ENCODE data around the gene CTNNBL1. TPM values are rescaled to one million over a fixed set of nuclear protein-coding genes. Genes with fewer than 3 reads are reported as not detected.

Gene CTNNBL1
- polyA plus RNA-seq, 4 donors, result 36.2 to 66.5 (median 50.1) TPM

DNA sequence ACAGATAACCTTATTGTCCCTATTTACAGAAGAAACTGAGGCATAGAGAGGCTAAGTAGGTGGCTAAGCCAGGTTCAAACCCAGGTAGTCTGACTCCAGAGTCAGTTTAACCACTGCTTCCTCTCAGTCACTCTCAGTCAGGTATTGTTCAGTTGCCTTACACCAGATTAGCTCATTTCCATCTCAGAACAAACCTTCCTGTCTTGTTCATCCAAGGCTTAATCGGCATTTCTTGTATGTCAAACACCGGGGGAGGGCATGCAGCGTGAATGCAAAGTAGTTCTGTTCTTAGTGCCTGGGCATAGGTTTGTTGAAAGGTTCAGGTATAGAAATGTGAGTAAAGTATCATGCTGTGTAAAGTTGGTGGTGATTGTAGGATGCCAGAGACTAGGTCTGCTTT lies 51.7 kb downstream of the CTNNBL1 start:
- FAIRE-seq (no peak), DNase-seq (no peak)
- no peaks in the 10 kb centered on the region for H3K27me3 ChIP-seq (ENCODE audit: control insufficient read depth in 3 of 3, insufficient read depth in 3 of 3, low read length in 3 of 3)
- WGBS, 3 donors, result 72 to 90% (median 86%) methylated on average over 3 of the region's 3 CpGs
- no peak overlapping the region for H3K27ac ChIP-seq (ENCODE audit: low read depth in 1 of 3, low read length in 2 of 3)
- no peak overlapping the region for H3K4me3 ChIP-seq (ENCODE audit: low read depth in 1 of 3, low read length in 3 of 3)
- peaks cover 0 to 3% (median 0%) of the 10 kb centered on the region in 3 donors for H3K4me1 ChIP-seq (ENCODE audit: control insufficient read depth in 3 of 3, insufficient read depth in 2 of 3, low read depth in 1 of 3, low read length in 2 of 3)
- H3K36me3 ChIP-seq (ENCODE audit: control insufficient read depth in 3 of 3, insufficient read depth in 2 of 3, low read depth in 1 of 3, low read length in 3 of 3), result peaks cover 3 to 23% (median 8%) of the 10 kb centered on the region in 3 donors
- H3K9me3 ChIP-seq (ENCODE audit: control insufficient read depth in 2 of 2, insufficient read depth in 1 of 2, low read depth in 1 of 2, low read length in 1 of 2), result no peaks in the 10 kb centered on the region

DNA sequence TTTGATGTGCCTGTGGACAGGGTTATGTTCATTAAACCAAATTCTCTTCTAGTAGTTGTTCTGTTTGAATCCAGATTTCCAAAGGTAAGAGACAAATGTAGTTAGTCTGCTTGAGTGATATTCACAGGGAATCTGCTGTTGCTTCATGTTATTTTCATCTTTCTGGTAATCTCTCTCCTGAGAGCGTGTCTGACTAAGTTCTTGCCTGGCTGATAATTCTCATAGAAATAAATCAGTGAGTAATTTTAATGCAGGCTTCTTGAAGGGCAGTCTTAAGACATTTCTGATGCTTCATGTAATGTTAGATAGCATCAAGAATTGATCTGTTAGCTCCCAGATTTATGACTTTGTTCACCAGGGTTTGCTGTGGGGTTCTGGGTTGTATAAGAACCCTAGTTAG lies 54.2 kb downstream of the CTNNBL1 start:
- no peak for DNase-seq

DNA sequence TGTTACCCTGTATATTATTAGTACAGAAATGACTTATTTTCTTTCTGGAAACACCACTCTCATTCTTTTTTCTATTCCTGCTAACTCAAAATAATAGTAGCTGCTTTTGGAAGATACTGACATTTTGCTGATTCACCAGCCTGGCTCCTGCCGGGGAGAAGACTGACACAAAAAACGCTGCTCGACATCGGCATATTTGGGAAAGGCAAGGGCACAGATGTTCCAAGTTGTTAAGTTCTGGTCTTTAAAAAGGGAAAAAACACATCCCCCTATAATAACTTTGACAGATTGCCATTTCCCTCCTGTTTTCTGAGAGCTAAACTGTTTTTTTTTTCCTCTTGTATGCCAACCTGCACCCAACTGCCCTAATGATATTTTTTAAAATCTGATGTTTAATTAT lies 55.4 kb downstream of the CTNNBL1 start:
- no peak for DNase-seq
- no peak overlapping the region for H3K27ac ChIP-seq (ENCODE audit: low read depth in 1 of 3, low read length in 2 of 3)

More for the DNA sequence above, 54.2 kb downstream of the CTNNBL1 start:
- Histone ChIP-seq H3K27ac (ENCODE audit: low read depth in 1 of 3, low read length in 2 of 3) (no peak overlapping the region), H3K36me3 (ENCODE audit: control insufficient read depth in 3 of 3, insufficient read depth in 2 of 3, low read depth in 1 of 3, low read length in 3 of 3) (peaks cover 3 to 25% (median 8%) of the 10 kb centered on the region in 3 donors), H3K4me1 (ENCODE audit: control insufficient read depth in 3 of 3, insufficient read depth in 2 of 3, low read depth in 1 of 3, low read length in 2 of 3) (peaks cover 0 to 3% (median 0%) of the 10 kb centered on the region in 3 donors), H3K27me3 (ENCODE audit: control insufficient read depth in 3 of 3, insufficient read depth in 3 of 3, low read length in 3 of 3) (no peaks in the 10 kb centered on the region), H3K9me3 (ENCODE audit: control insufficient read depth in 2 of 2, insufficient read depth in 1 of 2, low read depth in 1 of 2, low read length in 1 of 2) (no peaks in the 10 kb centered on the region), H3K4me3 (ENCODE audit: low read depth in 1 of 3, low read length in 3 of 3) (no peak overlapping the region)
- no peak for FAIRE-seq
- 100% methylated on average over 1 of the region's 1 CpG for WGBS, 3 donors

DNA sequence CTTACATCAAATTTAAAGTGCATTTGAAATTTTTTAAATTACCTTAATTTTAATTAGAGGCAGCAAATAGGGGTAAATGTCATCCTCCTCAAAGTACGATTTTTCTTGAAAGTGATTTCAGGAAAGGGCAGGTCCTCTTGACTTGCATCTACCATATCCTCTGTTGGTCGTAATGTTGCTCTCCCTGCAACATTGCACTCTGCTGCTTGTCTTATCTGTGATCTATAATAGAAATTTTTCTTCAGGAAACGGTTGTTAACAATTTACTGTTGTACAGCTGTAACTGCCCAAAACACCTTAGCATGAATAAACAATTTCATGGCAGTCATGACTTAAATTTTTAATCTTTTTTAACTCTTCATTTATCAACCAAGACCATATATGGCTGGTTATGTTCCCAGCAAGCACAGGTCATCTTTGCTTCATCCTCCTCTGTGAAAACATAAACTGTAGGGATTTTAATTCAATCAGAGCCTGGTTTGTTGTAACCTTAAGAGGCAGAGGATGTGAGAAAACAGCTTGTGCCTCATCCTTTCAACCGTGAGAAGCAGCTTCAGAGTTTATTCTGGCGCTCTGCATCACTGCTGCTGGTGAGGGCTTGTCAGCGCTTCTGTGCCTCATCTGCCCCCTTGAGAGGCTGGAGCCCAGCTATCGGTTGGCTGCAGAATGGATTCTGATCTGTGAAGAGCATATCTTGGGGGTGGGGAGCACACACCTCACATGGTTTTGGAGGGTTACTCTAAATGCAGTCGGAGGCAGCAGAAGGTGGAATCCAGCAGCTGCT lies 56.0 kb downstream of the CTNNBL1 start:
- H3K27me3 ChIP-seq (ENCODE audit: control insufficient read depth in 3 of 3, insufficient read depth in 3 of 3, low read length in 3 of 3), result no peaks in the 10 kb centered on the region
- H3K4me1 ChIP-seq (ENCODE audit: control insufficient read depth in 3 of 3, insufficient read depth in 2 of 3, low read depth in 1 of 3, low read length in 2 of 3), result no peaks in the 10 kb centered on the region
- no peaks in the 10 kb centered on the region for H3K9me3 ChIP-seq (ENCODE audit: control insufficient read depth in 2 of 2, insufficient read depth in 1 of 2, low read depth in 1 of 2, low read length in 1 of 2)
- H3K27ac ChIP-seq (ENCODE audit: low read depth in 1 of 3, low read length in 2 of 3), result no peak overlapping the region
- H3K4me3 ChIP-seq (ENCODE audit: low read depth in 1 of 3, low read length in 3 of 3), result no peak overlapping the region
- FAIRE-seq (no peak), DNase-seq (no peak)
- peaks cover 3 to 25% (median 8%) of the 10 kb centered on the region in 3 donors for H3K36me3 ChIP-seq (ENCODE audit: control insufficient read depth in 3 of 3, insufficient read depth in 2 of 3, low read depth in 1 of 3, low read length in 3 of 3)
- WGBS, 3 donors, result 73 to 88% (median 85%) methylated on average over 8 of the region's 8 CpGs

More for the DNA sequence above, 55.4 kb downstream of the CTNNBL1 start:
- H3K27me3 ChIP-seq (ENCODE audit: control insufficient read depth in 3 of 3, insufficient read depth in 3 of 3, low read length in 3 of 3), result no peaks in the 10 kb centered on the region
- no peak for FAIRE-seq
- no peak overlapping the region for H3K4me3 ChIP-seq (ENCODE audit: low read depth in 1 of 3, low read length in 3 of 3)
- H3K4me1 ChIP-seq (ENCODE audit: control insufficient read depth in 3 of 3, insufficient read depth in 2 of 3, low read depth in 1 of 3, low read length in 2 of 3), result peaks cover 0 to 3% (median 0%) of the 10 kb centered on the region in 3 donors
- no peaks in the 10 kb centered on the region for H3K9me3 ChIP-seq (ENCODE audit: control insufficient read depth in 2 of 2, insufficient read depth in 1 of 2, low read depth in 1 of 2, low read length in 1 of 2)
- H3K36me3 ChIP-seq (ENCODE audit: control insufficient read depth in 3 of 3, insufficient read depth in 2 of 3, low read depth in 1 of 3, low read length in 3 of 3), result peaks cover 3 to 25% (median 8%) of the 10 kb centered on the region in 3 donors
- 74 to 99% (median 93%) methylated on average over 4 of the region's 4 CpGs for WGBS, 3 donors

DNA sequence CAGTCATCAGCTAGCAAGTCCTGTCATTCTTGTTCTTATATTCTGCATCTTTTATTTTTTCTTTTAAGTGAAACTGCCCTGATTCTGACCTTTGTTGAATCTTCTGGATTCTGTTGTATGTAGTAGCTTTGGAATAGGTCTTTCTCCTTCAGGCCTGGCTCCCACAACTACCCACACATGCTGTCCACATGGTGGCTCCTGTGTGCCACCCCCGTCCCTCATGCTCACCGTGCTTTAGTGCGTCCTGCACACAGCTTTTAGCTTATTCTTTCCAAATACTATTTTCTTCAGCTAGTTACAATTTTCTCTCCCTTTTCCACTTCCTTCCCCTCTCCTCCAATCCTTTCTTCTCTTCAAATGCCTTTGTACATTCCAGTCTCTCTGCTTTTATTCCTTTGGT lies 61.8 kb downstream of the CTNNBL1 start:
- Histone ChIP-seq H3K36me3 (ENCODE audit: control insufficient read depth in 3 of 3, insufficient read depth in 2 of 3, low read depth in 1 of 3, low read length in 3 of 3) (peaks cover 0 to 11% (median 9%) of the 10 kb centered on the region in 3 donors), H3K4me1 (ENCODE audit: control insufficient read depth in 3 of 3, insufficient read depth in 2 of 3, low read depth in 1 of 3, low read length in 2 of 3) (no peaks in the 10 kb centered on the region), H3K27me3 (ENCODE audit: control insufficient read depth in 3 of 3, insufficient read depth in 3 of 3, low read length in 3 of 3) (no peaks in the 10 kb centered on the region), H3K4me3 (ENCODE audit: low read depth in 1 of 3, low read length in 3 of 3) (no peak overlapping the region), H3K27ac (ENCODE audit: low read depth in 1 of 3, low read length in 2 of 3) (no peak overlapping the region), H3K9me3 (ENCODE audit: control insufficient read depth in 2 of 2, insufficient read depth in 1 of 2, low read depth in 1 of 2, low read length in 1 of 2) (no peaks in the 10 kb centered on the region)
- FAIRE-seq, result no peak
- 81 to 98% (median 94%) methylated on average over 3 of the region's 3 CpGs for WGBS, 3 donors
- no peak for DNase-seq

DNA sequence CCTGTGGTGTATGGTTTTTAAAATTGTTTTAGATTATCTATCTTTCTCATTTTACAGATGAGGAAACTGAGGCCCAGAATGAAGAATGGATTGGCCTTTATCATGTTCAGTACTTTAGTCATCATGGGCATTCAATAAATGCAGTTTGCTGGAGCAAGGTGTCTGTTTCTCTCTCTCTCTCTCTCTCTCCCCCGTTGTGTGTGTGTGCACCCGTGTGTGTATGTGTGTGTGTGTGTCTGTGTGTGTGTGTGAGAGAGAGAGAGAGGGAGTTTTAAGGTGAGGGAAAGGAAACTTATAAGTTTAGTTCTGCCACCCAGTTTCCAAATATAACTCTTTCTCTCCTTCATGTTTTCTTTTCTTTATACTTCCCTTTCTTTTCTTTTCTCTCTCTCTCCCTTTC lies 62.4 kb downstream of the CTNNBL1 start:
- Histone ChIP-seq H3K9me3 (ENCODE audit: control insufficient read depth in 2 of 2, insufficient read depth in 1 of 2, low read depth in 1 of 2, low read length in 1 of 2) (no peaks in the 10 kb centered on the region), H3K27ac (ENCODE audit: low read depth in 1 of 3, low read length in 2 of 3) (no peak overlapping the region), H3K27me3 (ENCODE audit: control insufficient read depth in 3 of 3, insufficient read depth in 3 of 3, low read length in 3 of 3) (no peaks in the 10 kb centered on the region), H3K4me1 (ENCODE audit: control insufficient read depth in 3 of 3, insufficient read depth in 2 of 3, low read depth in 1 of 3, low read length in 2 of 3) (no peaks in the 10 kb centered on the region), H3K36me3 (ENCODE audit: control insufficient read depth in 3 of 3, insufficient read depth in 2 of 3, low read depth in 1 of 3, low read length in 3 of 3) (peaks cover 0 to 12% (median 10%) of the 10 kb centered on the region in 3 donors), H3K4me3 (ENCODE audit: low read depth in 1 of 3, low read length in 3 of 3) (no peak overlapping the region)
- FAIRE-seq, result no peak
- DNase-seq, result no peak
- WGBS, 3 donors, result 67 to 71% (median 69%) methylated on average over 1 to 2 of the region's 2 CpGs

DNA sequence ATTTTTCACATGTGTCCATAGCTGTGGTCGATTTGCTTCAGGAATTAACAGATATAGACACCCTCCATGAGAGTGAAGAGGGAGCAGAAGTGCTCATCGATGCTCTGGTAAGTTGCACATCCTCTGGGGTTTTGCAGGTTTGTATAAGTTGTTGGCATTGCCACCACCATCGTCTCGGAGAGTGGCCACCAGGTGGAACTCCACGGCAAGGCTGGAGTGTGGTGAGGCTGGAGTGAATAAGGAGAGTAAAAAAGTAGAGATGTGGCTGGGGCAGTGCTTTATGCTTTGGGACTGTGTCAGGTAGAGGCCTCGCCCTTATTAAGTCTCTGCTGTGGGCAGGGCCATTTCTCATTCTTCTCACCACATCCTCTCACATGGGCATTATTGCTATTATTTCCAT lies 63.7 kb downstream of the CTNNBL1 start:
- Histone ChIP-seq H3K36me3 (ENCODE audit: control insufficient read depth in 3 of 3, insufficient read depth in 2 of 3, low read depth in 1 of 3, low read length in 3 of 3) (peaks cover 0 to 12% (median 8%) of the 10 kb centered on the region in 3 donors), H3K27me3 (ENCODE audit: control insufficient read depth in 3 of 3, insufficient read depth in 3 of 3, low read length in 3 of 3) (no peaks in the 10 kb centered on the region), H3K4me3 (ENCODE audit: low read depth in 1 of 3, low read length in 3 of 3) (no peak overlapping the region), H3K9me3 (ENCODE audit: control insufficient read depth in 2 of 2, insufficient read depth in 1 of 2, low read depth in 1 of 2, low read length in 1 of 2) (no peaks in the 10 kb centered on the region), H3K4me1 (ENCODE audit: control insufficient read depth in 3 of 3, insufficient read depth in 2 of 3, low read depth in 1 of 3, low read length in 2 of 3) (no peaks in the 10 kb centered on the region), H3K27ac (ENCODE audit: low read depth in 1 of 3, low read length in 2 of 3) (no peak overlapping the region)
- 87 to 92% (median 90%) methylated on average over 6 of the region's 6 CpGs for WGBS, 3 donors
- DNase-seq (no peak), FAIRE-seq (no peak)

DNA sequence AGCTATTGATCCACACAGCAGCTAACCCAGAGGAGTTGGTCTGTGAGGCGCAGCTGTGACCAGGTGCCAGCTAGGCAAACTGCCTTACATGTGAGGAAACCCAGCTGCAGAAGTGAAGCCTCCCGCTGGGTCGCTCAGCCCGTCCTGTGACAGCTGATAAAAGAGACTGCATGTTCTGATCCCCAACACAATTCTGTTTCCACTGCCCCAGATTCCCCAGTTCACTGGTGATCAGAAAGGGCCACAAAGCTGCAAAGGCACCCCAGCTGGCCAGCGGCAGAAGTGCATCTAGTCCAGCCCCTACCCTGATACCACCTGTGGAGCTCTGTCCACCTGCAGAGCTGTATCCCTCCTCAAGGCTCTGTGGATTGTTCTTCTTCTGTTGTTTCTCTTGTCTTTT lies 64.5 kb downstream of the CTNNBL1 start:
- 85 to 97% (median 95%) methylated on average over 5 of the region's 5 CpGs for WGBS, 3 donors
- DNase-seq, result peak in 1 of 2 donors; percentile 6
- Histone ChIP-seq H3K27me3 (ENCODE audit: control insufficient read depth in 3 of 3, insufficient read depth in 3 of 3, low read length in 3 of 3) (no peaks in the 10 kb centered on the region), H3K4me1 (ENCODE audit: control insufficient read depth in 3 of 3, insufficient read depth in 2 of 3, low read depth in 1 of 3, low read length in 2 of 3) (no peaks in the 10 kb centered on the region), H3K4me3 (ENCODE audit: low read depth in 1 of 3, low read length in 3 of 3) (no peak overlapping the region), H3K27ac (ENCODE audit: low read depth in 1 of 3, low read length in 2 of 3) (no peak overlapping the region), H3K9me3 (ENCODE audit: control insufficient read depth in 2 of 2, insufficient read depth in 1 of 2, low read depth in 1 of 2, low read length in 1 of 2) (no peaks in the 10 kb centered on the region), H3K36me3 (ENCODE audit: control insufficient read depth in 3 of 3, insufficient read depth in 2 of 3, low read depth in 1 of 3, low read length in 3 of 3) (peaks cover 0 to 12% (median 8%) of the 10 kb centered on the region in 3 donors)
- no peak for FAIRE-seq

All from small intestine (tissue), 7 donors.